Measurements from ENCODE around the gene RIC1. TPM values are rescaled to one million over a fixed set of nuclear protein-coding genes. Genes with fewer than 3 reads are reported as not detected.
"Not testable (repeated sequence)": the region's sequence is repeated elsewhere in the genome, so short reads cannot be mapped to it uniquely, and the experiment has no call there.

RIC1 gene
- total and polyA plus RNA-seq, 4 donors, result 15.4 to 37.0 (median 23.0) TPM

DNA sequence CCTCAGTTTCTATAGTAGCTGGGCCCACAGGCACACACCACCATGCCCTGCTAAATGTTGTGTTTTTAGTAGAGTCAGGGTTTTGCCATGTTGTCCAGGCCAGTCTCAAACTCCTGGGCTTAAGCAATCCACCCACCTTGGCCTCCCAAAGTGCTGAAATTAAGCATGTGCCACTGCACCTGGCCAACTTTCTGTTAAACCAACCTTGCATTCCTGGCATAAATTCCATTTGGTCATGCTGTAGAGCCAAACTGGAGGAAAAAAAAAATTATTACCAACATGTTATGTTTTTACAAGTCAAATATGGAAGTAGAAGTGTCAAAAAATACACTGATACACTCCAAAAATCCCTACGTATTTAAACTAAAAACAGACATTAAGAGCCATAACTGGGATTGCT, 149.9 kb downstream of the RIC1 start:
- no peak for DNase-seq (ENCODE audit: low read depth in 4 of 6, low spot score in 6 of 6)
- WGBS (ENCODE audit: insufficient coverage), result 100% methylated on average over 1 of the region's 1 CpG
- Histone ChIP-seq H3K36me3 (ENCODE audit: control insufficient read depth, insufficient read depth, low read length) (peaks cover 20% of the 10 kb centered on the region), H3K9me3 (ENCODE audit: control insufficient read depth, insufficient read depth, low read length) (peaks cover 9% of the 10 kb centered on the region), H3K27ac (ENCODE audit: low read depth, low read length) (no peak overlapping the region), H3K4me3 (ENCODE audit: low read depth, low read length) (no peak overlapping the region), H3K27me3 (ENCODE audit: control insufficient read depth, insufficient read depth, low read length) (no peaks in the 10 kb centered on the region), H3K4me1 (ENCODE audit: control insufficient read depth, insufficient read depth, low read length) (no peaks in the 10 kb centered on the region)

DNA sequence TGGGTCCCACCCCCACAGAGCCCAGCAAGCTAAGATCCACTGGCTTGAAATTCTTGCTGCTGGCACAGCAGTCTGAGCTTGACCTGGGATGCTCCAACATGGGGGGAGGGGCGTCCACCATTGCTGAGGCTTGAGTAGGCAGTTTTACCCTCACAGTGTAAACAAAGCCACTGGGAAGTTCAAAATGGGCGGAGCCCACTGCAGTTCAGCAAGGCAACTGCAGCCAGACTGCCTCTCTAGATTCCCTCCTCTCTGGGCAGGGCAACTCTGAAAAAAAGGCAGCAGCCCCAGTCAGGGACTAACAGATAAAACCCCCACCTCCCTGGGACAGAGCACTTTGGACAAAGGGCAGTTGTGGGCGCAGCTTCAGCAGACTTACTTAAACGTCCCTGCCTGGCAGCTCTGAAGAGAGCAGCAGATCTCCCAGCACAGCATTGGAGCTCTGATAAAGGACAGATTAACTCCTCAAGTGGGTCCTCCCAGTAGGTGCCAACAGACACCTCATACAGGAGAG, 150.9 kb downstream of the RIC1 start:
- DNase-seq (ENCODE audit: low read depth in 4 of 6, low spot score in 6 of 6); H3K27ac ChIP-seq (ENCODE audit: low read depth, low read length); H3K9me3 ChIP-seq (ENCODE audit: control insufficient read depth, insufficient read depth, low read length); H3K27me3 ChIP-seq (ENCODE audit: control insufficient read depth, insufficient read depth, low read length); H3K4me3 ChIP-seq (ENCODE audit: low read depth, low read length); H3K4me1 ChIP-seq (ENCODE audit: control insufficient read depth, insufficient read depth, low read length): not testable (repeated sequence)
- peaks cover 20% of the 10 kb centered on the region for H3K36me3 ChIP-seq (ENCODE audit: control insufficient read depth, insufficient read depth, low read length)
- 93% methylated on average over 3 of the region's 4 CpGs for WGBS (ENCODE audit: insufficient coverage)

DNA sequence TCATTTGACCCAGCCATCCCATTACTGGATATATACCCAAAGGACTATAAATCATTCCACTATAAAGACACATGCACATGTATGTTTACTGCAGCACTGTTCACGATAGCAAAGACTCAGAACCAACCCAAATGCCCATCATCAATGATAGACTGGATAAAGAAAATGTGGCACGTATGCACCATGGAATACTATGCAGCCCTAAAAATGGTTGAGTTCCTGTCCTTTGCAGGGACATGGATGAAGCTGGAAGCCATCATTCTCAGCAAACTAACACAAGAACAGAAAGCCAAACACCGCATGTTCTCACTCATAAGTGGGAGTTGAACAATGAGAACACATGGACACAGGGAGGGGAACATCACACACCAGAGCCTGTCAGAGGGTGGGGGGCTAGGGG, 154.5 kb downstream of the RIC1 start:
- H3K27ac ChIP-seq (ENCODE audit: low read depth, low read length); H3K4me3 ChIP-seq (ENCODE audit: low read depth, low read length); H3K9me3 ChIP-seq (ENCODE audit: control insufficient read depth, insufficient read depth, low read length); DNase-seq (ENCODE audit: low read depth in 4 of 6, low spot score in 6 of 6); H3K4me1 ChIP-seq (ENCODE audit: control insufficient read depth, insufficient read depth, low read length); H3K27me3 ChIP-seq (ENCODE audit: control insufficient read depth, insufficient read depth, low read length): not testable (repeated sequence)
- peaks cover 20% of the 10 kb centered on the region for H3K36me3 ChIP-seq (ENCODE audit: control insufficient read depth, insufficient read depth, low read length)
- no CpG with 5 or more reads among the region's 3 CpGs for WGBS (ENCODE audit: insufficient coverage)

DNA sequence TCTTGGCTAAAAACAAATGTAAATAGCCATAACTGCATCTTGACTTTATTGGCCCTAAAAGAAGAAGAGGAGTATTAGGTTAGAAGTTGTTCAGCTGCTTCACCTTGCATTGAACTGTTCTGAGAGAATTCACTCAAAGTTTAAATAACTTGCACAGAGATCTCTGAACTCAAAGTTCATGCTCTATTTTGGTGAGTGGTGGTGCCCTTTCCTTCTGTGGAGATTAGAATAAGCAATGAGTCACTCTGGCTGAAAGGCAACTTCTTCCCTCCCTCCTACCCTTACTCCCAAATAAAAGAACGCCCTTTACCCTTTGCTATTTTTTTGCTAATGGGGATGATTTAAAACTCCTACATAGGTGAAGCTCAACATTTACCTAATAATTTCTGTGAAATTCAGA, 155.1 kb downstream of the RIC1 start:
- no peak overlapping the region for H3K4me3 ChIP-seq (ENCODE audit: low read depth, low read length)
- H3K36me3 ChIP-seq (ENCODE audit: control insufficient read depth, insufficient read depth, low read length), result peaks cover 14% of the 10 kb centered on the region
- H3K9me3 ChIP-seq (ENCODE audit: control insufficient read depth, insufficient read depth, low read length), result peaks cover 1% of the 10 kb centered on the region
- no peaks in the 10 kb centered on the region for H3K27me3 ChIP-seq (ENCODE audit: control insufficient read depth, insufficient read depth, low read length)
- H3K4me1 ChIP-seq (ENCODE audit: control insufficient read depth, insufficient read depth, low read length), result no peaks in the 10 kb centered on the region
- no peak for DNase-seq (ENCODE audit: low read depth in 4 of 6, low spot score in 6 of 6)
- no CpG with 5 or more reads among the region's 1 CpG for WGBS (ENCODE audit: insufficient coverage)
- H3K27ac ChIP-seq (ENCODE audit: low read depth, low read length), result no peak overlapping the region

DNA sequence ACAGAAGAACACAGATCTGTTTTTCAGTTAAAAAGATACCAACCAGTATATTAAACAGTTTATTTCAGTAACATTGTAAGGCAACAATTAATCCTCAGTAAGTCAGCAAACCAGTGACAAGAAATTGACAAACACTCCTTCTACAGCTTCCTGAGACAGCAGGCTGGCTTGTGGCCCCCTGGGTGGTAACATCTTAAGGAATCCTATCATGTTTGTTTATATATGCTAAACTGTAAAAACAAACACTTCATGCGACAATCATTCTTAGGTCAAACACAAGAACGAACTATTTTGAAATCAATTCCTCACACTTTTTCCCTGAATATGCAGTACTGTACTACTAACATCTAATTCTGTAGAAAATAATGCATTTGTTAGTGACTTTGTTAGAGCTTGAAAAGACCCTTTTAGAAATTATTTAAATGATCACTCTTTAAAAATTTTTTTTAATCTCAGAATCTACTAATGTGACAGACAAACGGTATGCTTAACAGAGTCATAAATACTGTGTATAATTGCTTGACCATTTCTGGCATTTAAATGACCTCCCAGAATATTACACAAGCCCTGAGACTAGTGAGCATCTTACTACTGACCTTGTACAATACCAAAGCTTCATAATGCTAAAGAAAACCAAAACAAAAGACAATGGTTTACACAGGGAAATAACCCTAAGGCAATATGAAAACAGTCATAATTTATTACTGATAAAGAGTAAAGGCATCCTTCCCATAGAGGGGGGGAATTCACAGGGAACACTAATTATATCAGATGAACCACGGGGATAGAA, 155.8 kb downstream of the RIC1 start:
- H3K9me3 ChIP-seq (ENCODE audit: control insufficient read depth, insufficient read depth, low read length), result peaks cover 1% of the 10 kb centered on the region

DNA sequence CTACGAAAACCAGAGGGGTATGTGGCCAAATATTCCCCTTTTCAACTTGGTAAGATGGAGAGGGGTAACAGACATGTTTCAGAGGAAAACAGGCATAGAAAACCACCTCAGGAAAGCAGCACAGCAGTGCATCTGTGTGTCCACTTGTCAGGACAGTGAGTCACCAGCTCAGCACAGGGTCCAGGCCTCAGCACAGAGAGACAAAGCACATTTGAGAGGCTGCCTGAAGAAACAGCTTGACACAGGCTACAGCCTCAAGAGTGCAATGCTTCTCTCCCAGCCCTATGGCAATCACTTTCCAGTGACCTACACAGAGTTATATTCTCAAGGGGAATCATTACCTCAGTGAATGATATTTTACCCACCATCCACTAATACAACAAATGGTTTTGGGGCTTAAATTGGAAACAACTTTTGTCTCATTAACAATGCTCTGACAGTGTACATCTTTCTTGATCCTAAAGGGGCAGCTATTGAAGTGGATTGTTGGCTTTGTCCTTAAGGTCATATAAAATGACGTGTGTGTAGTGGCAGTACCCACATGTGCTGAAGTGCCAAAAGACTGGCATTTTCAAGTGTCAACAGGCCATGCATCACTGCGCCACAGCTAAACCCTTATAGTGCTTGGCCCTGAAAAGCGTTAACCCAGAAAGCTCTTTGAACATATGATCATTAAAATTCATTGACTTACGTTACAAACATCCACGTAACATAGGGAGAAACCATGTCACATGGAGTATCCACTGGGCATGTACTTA, 157.6 kb downstream of the RIC1 start:
- H3K4me1 ChIP-seq (ENCODE audit: control insufficient read depth, insufficient read depth, low read length), result no peaks in the 10 kb centered on the region
- no peaks in the 10 kb centered on the region for H3K36me3 ChIP-seq (ENCODE audit: control insufficient read depth, insufficient read depth, low read length)
- DNase-seq (ENCODE audit: low read depth in 4 of 6, low spot score in 6 of 6), result no peak
- no peak overlapping the region for H3K4me3 ChIP-seq (ENCODE audit: low read depth, low read length)
- H3K27ac ChIP-seq (ENCODE audit: low read depth, low read length), result no peak overlapping the region
- WGBS (ENCODE audit: insufficient coverage), result 95% methylated on average over 4 of the region's 6 CpGs
- H3K27me3 ChIP-seq (ENCODE audit: control insufficient read depth, insufficient read depth, low read length), result no peaks in the 10 kb centered on the region
- no peaks in the 10 kb centered on the region for H3K9me3 ChIP-seq (ENCODE audit: control insufficient read depth, insufficient read depth, low read length)

More for the DNA sequence above, 155.8 kb downstream of the RIC1 start:
- DNase-seq (ENCODE audit: low read depth in 4 of 6, low spot score in 6 of 6), result no peak
- no CpG with 5 or more reads among the region's 4 CpGs for WGBS (ENCODE audit: insufficient coverage)
- Histone ChIP-seq H3K4me1 (ENCODE audit: control insufficient read depth, insufficient read depth, low read length) (no peaks in the 10 kb centered on the region), H3K4me3 (ENCODE audit: low read depth, low read length) (no peak overlapping the region), H3K27me3 (ENCODE audit: control insufficient read depth, insufficient read depth, low read length) (no peaks in the 10 kb centered on the region), H3K27ac (ENCODE audit: low read depth, low read length) (no peak overlapping the region), H3K36me3 (ENCODE audit: control insufficient read depth, insufficient read depth, low read length) (peaks cover 7% of the 10 kb centered on the region)

DNA sequence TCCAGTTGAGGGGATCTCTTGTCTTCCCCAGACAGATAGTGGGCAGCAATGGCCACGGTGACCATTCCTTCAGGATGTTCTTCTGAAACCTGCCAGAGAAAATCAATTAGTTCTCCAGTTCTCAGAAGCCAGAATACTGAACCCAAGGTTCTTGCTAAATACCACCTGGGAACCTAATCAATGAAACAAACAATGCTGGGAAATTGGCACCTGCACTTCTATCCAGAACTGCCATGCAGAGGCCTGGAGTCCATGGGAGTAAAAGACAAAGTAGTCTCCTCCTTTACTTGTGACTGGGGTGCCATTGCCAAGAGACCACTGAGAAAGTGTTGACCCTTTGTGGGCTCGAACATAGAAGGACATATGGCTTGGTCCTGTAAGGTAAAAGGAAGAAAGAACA, 158.3 kb downstream of the RIC1 start:
- Histone ChIP-seq H3K27ac (ENCODE audit: low read depth, low read length) (no peak overlapping the region), H3K36me3 (ENCODE audit: control insufficient read depth, insufficient read depth, low read length) (no peaks in the 10 kb centered on the region), H3K4me3 (ENCODE audit: low read depth, low read length) (no peak overlapping the region), H3K9me3 (ENCODE audit: control insufficient read depth, insufficient read depth, low read length) (no peaks in the 10 kb centered on the region), H3K27me3 (ENCODE audit: control insufficient read depth, insufficient read depth, low read length) (no peaks in the 10 kb centered on the region), H3K4me1 (ENCODE audit: control insufficient read depth, insufficient read depth, low read length) (no peaks in the 10 kb centered on the region)
- DNase-seq (ENCODE audit: low read depth in 4 of 6, low spot score in 6 of 6), result no peak
- 89% methylated on average over 1 of the region's 2 CpGs for WGBS (ENCODE audit: insufficient coverage)

DNA sequence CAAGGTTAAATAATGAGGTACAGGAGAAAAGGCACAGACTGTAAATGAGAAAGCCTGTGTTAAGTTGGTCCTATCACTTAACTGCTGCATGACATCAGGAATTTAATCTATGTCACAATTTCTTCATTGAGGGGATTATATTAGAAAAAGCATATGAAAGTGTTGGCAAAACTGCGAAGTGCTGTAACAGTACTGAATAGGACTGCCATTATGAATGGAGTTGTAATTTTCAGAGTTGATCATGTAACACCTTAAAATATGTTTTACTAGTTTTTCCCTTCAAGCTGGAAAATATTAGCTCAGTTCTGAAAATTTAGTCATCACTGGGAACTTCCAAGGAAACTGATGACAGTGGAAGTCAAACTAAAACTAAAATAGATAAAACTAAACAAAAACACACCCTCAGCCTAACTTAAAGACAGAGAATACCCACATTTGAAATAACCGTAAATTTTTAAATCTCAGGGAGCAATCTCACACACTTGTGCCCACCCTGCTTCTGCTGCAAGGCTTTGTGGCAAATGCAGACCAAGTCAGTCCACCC, 158.9 kb downstream of the RIC1 start:
- H3K27ac ChIP-seq (ENCODE audit: low read depth, low read length), result no peak overlapping the region

DNA sequence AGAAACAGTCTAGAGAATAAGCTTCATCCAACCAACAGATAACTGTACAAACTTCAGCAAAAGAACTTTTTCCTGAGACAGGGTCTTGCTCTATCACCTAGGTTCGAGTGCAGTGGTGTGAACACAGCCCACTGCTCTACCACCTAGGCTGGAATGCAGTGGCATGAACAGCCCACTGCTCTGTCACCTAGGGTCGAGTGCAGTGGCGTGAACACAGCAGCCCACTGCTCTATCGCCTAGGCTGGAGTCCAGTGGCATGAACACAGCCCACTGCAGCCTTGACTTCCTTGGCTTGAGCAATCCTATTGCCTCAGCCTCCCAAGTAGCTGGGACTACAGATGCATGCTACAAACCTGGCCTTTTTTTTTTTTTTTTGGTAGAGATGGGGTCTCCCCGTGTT, 160.6 kb downstream of the RIC1 start:
- no peak overlapping the region for H3K27ac ChIP-seq (ENCODE audit: low read depth, low read length)

More for the DNA sequence above, 158.9 kb downstream of the RIC1 start:
- Histone ChIP-seq H3K9me3 (ENCODE audit: control insufficient read depth, insufficient read depth, low read length) (no peaks in the 10 kb centered on the region), H3K27me3 (ENCODE audit: control insufficient read depth, insufficient read depth, low read length) (no peaks in the 10 kb centered on the region), H3K4me3 (ENCODE audit: low read depth, low read length) (no peak overlapping the region), H3K4me1 (ENCODE audit: control insufficient read depth, insufficient read depth, low read length) (no peaks in the 10 kb centered on the region), H3K36me3 (ENCODE audit: control insufficient read depth, insufficient read depth, low read length) (no peaks in the 10 kb centered on the region)
- DNase-seq (ENCODE audit: low read depth in 4 of 6, low spot score in 6 of 6), result no peak
- WGBS (ENCODE audit: insufficient coverage), result no CpG with 5 or more reads among the region's 2 CpGs

More for the DNA sequence above, 160.6 kb downstream of the RIC1 start:
- H3K27me3 ChIP-seq (ENCODE audit: control insufficient read depth, insufficient read depth, low read length), result no peaks in the 10 kb centered on the region
- H3K4me1 ChIP-seq (ENCODE audit: control insufficient read depth, insufficient read depth, low read length), result no peaks in the 10 kb centered on the region
- 92% methylated on average over 4 of the region's 5 CpGs for WGBS (ENCODE audit: insufficient coverage)
- H3K36me3 ChIP-seq (ENCODE audit: control insufficient read depth, insufficient read depth, low read length), result no peaks in the 10 kb centered on the region
- no peak for DNase-seq (ENCODE audit: low read depth in 4 of 6, low spot score in 6 of 6)
- H3K4me3 ChIP-seq (ENCODE audit: low read depth, low read length), result no peak overlapping the region
- no peaks in the 10 kb centered on the region for H3K9me3 ChIP-seq (ENCODE audit: control insufficient read depth, insufficient read depth, low read length)

All from spinal cord (tissue), 10 donors.